ENCODE results near the gene SLC27A3. TPM values are rescaled to one million over a fixed set of nuclear protein-coding genes. Genes with fewer than 3 reads are reported as not detected.
A peak's percentile ranks its signal among the peaks of the same experiment; 100 is the strongest.

SLC27A3 gene
- total RNA-seq, 3 donors from 2014 or later (not counting 1 experiment from before 2014, with no cell fraction given), result 65.3 to 107 (median 89.8) TPM

DNA sequence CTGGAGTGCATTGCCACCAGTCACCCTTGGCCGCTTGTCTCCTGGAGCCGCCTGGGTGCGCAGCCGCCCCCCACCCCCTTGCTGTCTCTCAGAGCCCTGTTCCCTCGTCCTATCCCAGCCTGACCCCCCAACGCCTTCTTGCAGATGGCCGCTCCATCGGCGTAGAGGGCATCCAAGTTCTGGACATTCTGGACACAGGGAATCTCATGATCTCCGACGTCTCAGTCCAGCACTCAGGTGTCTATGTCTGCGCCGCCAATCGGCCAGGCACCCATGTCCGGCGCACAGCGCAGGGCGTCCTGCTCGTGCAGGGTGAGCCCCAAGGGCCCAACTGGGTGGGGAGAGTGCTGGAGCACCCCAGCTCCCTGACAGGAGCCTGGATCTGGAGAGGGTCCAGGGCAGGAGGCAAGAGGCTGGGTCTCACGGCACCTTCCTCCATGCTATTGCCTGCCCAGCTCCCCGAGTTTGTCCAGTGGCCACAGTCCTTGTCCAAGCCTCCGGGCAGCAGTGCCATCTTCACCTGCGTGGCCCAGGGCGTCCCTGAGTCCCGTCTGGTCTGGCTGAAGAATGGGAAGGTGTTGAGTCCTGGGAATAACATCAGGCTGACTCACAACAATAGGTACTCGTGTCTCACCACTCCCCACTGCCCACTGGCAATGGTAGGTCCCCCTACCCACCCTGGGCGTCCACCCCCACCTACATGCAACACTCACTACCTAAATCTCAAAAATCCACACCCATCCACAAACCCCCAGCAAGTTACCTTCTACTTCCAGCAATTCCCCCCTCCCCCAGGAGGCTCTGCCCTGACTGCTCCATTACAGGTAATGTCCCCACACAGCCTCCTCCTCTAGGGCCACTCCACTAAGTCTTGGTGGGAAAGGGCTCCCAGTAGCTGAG lies 24.6 kb downstream of the SLC27A3 start:
- intact Hi-C loops (cut with micrococcal nuclease), result no loop called here
- peaks cover 51% of the 10 kb centered on the region for H3K4me1 ChIP-seq (ENCODE audit: control insufficient read depth, insufficient read depth, low read length)
- ATAC-seq, result no peak

DNA sequence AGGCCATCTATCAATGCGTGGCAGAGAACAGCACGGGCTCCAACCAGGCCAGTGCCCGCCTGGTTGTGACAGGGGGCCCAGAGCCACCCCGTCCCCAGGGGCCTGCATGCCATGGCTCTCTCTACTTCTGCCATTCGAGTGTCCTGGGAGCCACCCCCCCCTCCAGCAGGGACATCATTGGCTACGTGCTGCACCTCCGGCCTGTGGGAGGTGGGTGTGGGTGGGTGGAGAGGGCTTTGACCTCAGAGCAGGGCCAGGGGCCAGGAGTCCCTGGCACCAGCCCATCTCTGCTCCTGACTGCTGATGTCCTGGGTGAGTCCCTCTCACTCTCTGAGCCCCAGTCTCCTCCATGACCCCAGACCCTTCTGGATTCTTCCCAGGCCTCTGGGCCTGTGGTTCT lies 25.3 kb downstream of the SLC27A3 start:
- Mint-ChIP-seq H3K4me1 (peaks cover 33 to 53% of the 10 kb centered on the region in 2 donors), H3K4me3 (no peak overlapping the region), H3K27ac (peak overlapping the region; percentile 43 to 97), H3K9me3 (no peaks in the 10 kb centered on the region), H3K36me3 (no peaks in the 10 kb centered on the region), H3K27me3 (ENCODE audit: low read depth in 2 of 2) (no peaks in the 10 kb centered on the region)
- peaks cover 51% of the 10 kb centered on the region for H3K4me1 ChIP-seq (ENCODE audit: control insufficient read depth, insufficient read depth, low read length)
- H3K36me3 ChIP-seq (ENCODE audit: control insufficient read depth, insufficient read depth, low read length), result no peaks in the 10 kb centered on the region
- WGBS (ENCODE audit: insufficient coverage), result 95% methylated on average over 7 of the region's 7 CpGs
- intact Hi-C loops (cut with micrococcal nuclease), result no loop called here
- no peaks in the 10 kb centered on the region for H3K27me3 ChIP-seq (ENCODE audit: control insufficient read depth, insufficient read depth, low read length)
- TF ChIP-seq, protein P1, sequence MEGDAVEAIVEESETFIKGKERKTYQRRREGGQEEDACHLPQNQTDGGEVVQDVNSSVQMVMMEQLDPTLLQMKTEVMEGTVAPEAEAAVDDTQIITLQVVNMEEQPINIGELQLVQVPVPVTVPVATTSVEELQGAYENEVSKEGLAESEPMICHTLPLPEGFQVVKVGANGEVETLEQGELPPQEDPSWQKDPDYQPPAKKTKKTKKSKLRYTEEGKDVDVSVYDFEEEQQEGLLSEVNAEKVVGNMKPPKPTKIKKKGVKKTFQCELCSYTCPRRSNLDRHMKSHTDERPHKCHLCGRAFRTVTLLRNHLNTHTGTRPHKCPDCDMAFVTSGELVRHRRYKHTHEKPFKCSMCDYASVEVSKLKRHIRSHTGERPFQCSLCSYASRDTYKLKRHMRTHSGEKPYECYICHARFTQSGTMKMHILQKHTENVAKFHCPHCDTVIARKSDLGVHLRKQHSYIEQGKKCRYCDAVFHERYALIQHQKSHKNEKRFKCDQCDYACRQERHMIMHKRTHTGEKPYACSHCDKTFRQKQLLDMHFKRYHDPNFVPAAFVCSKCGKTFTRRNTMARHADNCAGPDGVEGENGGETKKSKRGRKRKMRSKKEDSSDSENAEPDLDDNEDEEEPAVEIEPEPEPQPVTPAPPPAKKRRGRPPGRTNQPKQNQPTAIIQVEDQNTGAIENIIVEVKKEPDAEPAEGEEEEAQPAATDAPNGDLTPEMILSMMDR (IDR thresholded peaks at IDR 0.05), result no peak
- no peaks in the 10 kb centered on the region for H3K9me3 ChIP-seq (ENCODE audit: control insufficient read depth, insufficient read depth, low read length)
- no peak overlapping the region for H3K4me3 ChIP-seq (ENCODE audit: low read length)
- H3K27ac ChIP-seq (ENCODE audit: low read length), result no peak overlapping the region
- no peak for ATAC-seq
- DNase-seq, result no peak

More for the DNA sequence above, 24.6 kb downstream of the SLC27A3 start:
- Histone ChIP-seq H3K36me3 (ENCODE audit: control insufficient read depth, insufficient read depth, low read length) (no peaks in the 10 kb centered on the region), H3K4me3 (ENCODE audit: low read length) (no peak overlapping the region), H3K27me3 (ENCODE audit: control insufficient read depth, insufficient read depth, low read length) (no peaks in the 10 kb centered on the region), H3K9me3 (ENCODE audit: control insufficient read depth, insufficient read depth, low read length) (no peaks in the 10 kb centered on the region), H3K27ac (ENCODE audit: low read length) (no peak overlapping the region)
- DNase-seq, result no peak
- Mint-ChIP-seq H3K27me3 (ENCODE audit: low read depth in 2 of 2) (no peaks in the 10 kb centered on the region), H3K36me3 (no peaks in the 10 kb centered on the region), H3K4me3 (no peak overlapping the region), H3K27ac (no peak overlapping the region), H3K9me3 (no peaks in the 10 kb centered on the region), H3K4me1 (peaks cover 28 to 53% of the 10 kb centered on the region in 2 donors)
- 91% methylated on average over 27 of the region's 27 CpGs for WGBS (ENCODE audit: insufficient coverage)
- TF ChIP-seq, protein P1 (IDR thresholded peaks at IDR 0.05), result no peak

DNA sequence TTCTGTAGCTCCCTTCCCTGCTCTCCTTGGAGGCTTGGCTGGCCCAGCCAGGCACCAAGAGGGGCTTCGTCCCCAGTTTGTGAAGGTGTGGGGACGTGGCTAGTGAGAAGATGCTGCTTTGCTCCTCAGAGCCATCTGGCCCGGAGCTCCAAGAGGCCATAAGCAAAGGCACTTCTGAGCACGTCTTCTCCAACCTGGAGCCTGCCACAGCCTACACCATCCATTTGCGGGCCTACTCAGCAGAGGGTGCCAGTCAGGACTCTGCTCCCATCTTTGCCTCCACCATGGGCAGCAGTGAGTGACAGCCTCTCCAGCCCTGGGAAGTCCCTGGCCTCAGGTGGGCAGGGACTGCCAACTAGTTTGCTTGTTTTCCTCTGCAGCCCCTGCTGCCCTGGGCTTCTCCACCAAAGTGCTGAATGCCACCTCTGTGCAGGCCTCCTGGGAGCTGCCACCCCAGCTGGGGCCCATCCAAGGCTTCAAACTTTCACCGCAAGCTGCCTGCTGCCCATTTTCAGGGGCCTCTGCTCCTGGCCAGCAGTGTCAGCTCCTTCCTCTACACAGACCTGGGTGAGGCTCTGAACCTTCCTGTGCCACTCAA lies 25.9 kb downstream of the SLC27A3 start:
- DNase-seq, result no peak
- H3K4me1 ChIP-seq (ENCODE audit: control insufficient read depth, insufficient read depth, low read length), result peaks cover 51% of the 10 kb centered on the region
- Mint-ChIP-seq H3K27me3 (ENCODE audit: low read depth in 2 of 2) (no peaks in the 10 kb centered on the region), H3K9me3 (no peaks in the 10 kb centered on the region), H3K27ac (peak overlapping the region; percentile 43 to 97), H3K4me3 (no peak overlapping the region), H3K36me3 (no peaks in the 10 kb centered on the region), H3K4me1 (peaks cover 36 to 51% of the 10 kb centered on the region in 2 donors)
- TF ChIP-seq, protein P1 (IDR thresholded peaks at IDR 0.05), result no peak
- no peaks in the 10 kb centered on the region for H3K27me3 ChIP-seq (ENCODE audit: control insufficient read depth, insufficient read depth, low read length)
- no peak overlapping the region for H3K4me3 ChIP-seq (ENCODE audit: low read length)
- no peaks in the 10 kb centered on the region for H3K9me3 ChIP-seq (ENCODE audit: control insufficient read depth, insufficient read depth, low read length)
- no peak overlapping the region for H3K27ac ChIP-seq (ENCODE audit: low read length)
- WGBS (ENCODE audit: insufficient coverage), result 95% methylated on average over 6 of the region's 6 CpGs
- no peaks in the 10 kb centered on the region for H3K36me3 ChIP-seq (ENCODE audit: control insufficient read depth, insufficient read depth, low read length)
- ATAC-seq, result no peak
- intact Hi-C loops (cut with micrococcal nuclease), result no loop called here

Data from natural killer cell (primary cell).